ENCODE measurements around the gene RPGRIP1L.

DNA sequence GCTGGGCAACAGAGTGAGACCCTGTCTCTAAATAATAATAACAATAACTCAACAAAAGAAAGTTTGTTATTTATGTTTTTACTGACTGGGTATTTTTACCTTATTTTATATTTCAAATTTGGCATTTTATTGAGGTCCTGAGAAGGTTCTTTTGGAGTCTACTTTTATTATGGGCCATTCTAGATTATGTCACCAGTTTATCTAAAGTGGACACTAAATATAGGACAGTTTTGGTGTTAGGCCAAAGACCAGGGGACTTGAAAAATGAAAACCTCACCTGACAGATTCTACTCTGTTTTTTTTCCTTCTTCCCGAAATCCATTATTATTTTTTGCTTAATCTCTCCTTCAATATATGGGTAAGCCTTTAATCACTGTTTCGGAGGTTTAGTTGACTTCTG, 8.4 kb upstream of the RPGRIP1L start:
- TF ChIP-seq, protein P1, sequence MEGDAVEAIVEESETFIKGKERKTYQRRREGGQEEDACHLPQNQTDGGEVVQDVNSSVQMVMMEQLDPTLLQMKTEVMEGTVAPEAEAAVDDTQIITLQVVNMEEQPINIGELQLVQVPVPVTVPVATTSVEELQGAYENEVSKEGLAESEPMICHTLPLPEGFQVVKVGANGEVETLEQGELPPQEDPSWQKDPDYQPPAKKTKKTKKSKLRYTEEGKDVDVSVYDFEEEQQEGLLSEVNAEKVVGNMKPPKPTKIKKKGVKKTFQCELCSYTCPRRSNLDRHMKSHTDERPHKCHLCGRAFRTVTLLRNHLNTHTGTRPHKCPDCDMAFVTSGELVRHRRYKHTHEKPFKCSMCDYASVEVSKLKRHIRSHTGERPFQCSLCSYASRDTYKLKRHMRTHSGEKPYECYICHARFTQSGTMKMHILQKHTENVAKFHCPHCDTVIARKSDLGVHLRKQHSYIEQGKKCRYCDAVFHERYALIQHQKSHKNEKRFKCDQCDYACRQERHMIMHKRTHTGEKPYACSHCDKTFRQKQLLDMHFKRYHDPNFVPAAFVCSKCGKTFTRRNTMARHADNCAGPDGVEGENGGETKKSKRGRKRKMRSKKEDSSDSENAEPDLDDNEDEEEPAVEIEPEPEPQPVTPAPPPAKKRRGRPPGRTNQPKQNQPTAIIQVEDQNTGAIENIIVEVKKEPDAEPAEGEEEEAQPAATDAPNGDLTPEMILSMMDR (IDR thresholded peaks at IDR 0.05; ENCODE audit: insufficient read depth, low read length), result no peak
- TF ChIP-seq POLR2AphosphoS5 (IDR thresholded peaks at IDR 0.05; ENCODE audit: low read depth), result no peak
- TF ChIP-seq SPI1 (IDR thresholded peaks at IDR 0.05; ENCODE audit: borderline replicate concordance, low read depth), result no peak
- TF ChIP-seq GABPA (IDR thresholded peaks at IDR 0.05; ENCODE audit: low read depth), result no peak
